ENCODE data around the gene ETFA. TPM values are rescaled to one million over a fixed set of nuclear protein-coding genes. Genes with fewer than 3 reads are reported as not detected.

ETFA gene
- total RNA-seq, 1 experiment from 2014 or later: 84.4 TPM

DNA sequence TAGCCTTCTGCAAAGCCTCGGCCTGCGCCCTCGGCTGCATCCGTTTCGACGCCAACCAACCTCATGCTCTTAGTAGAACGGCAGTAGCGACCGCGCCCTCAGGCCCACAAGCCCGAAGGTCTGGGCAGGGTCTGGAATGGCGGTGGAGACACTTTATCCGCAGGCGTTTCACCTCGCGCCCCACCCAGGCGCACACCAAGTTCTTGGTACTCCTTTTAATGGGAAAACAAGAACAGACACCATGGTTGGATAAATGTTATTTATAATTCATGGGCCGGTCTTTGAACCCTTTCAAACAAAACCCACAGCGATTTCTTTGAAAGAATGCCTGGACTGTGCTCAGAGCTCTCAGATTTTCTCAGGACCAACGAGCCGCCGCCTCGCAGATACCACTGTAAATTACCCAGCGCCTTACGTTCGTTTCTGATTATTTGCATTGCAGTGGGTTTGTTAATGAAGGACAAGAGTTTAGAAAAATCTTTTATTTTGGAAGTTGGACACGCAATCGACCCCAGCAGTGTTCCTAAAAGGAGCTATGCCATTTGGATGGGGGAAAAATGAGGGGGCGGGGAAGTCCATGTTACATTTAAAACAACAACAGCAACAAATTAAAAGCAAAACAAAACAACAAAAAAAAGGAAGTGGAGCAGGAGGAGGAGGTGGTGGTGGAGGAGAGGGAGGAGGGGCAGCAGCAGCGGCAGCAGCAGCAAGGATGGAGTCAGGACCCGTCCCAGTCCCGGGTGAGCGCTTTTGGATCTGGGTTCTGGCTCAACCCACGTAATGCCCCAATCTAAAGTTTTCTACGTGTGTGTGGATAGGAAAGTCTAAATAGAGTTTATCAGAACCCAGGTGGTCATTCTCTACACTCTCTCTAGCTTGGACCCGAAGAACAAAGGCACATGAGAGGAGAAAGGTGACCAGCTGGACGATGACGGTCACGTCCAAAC is 24.3 kb upstream of the ETFA start (continued):
- TF ChIP-seq ZNF532 (CRISPR knock-in tag; IDR thresholded peaks at IDR 0.05; ENCODE audit: borderline replicate concordance) (no peak), ZNF263 (CRISPR knock-in tag; IDR thresholded peaks at IDR 0.05; ENCODE audit: low read depth) (0 out of 2 replicates have a peak, but pooled peaks have one; percentile 11), ATF3 (CRISPR knock-in tag; conservative IDR thresholded peaks at IDR 0.05) (no peak), TP53 (CRISPR knock-in tag; IDR thresholded peaks at IDR 0.05) (peak; percentile 89), ZNF281 (CRISPR knock-in tag; IDR thresholded peaks at IDR 0.05) (peak; percentile 82; the same call in 1 of the 2 replicates), ZNF138 (CRISPR knock-in tag; conservative IDR thresholded peaks at IDR 0.05) (no peak), ZNF416 (CRISPR knock-in tag; IDR thresholded peaks at IDR 0.05) (0 out of 2 replicates have a peak, but pooled peaks have one; percentile 40), ELF4 (CRISPR knock-in tag; IDR thresholded peaks at IDR 0.05; ENCODE audit: low read depth) (no peak), PRRX2 (CRISPR knock-in tag; IDR thresholded peaks at IDR 0.05) (no peak), RELA (CRISPR knock-in tag; IDR thresholded peaks at IDR 0.05; ENCODE audit: borderline replicate concordance) (no peak), SMAD3 (CRISPR knock-in tag; IDR thresholded peaks at IDR 0.05; ENCODE audit: borderline replicate concordance) (peak; percentile 73; the same call in 1 of the 2 replicates), TCF7 (CRISPR knock-in tag; IDR thresholded peaks at IDR 0.05; ENCODE audit: low read depth) (0 out of 2 replicates have a peak, but pooled peaks have one; percentile 55), CBFB (CRISPR knock-in tag; IDR thresholded peaks at IDR 0.05; ENCODE audit: low read depth) (peak; percentile 48; the same call in 1 of the 2 replicates), IRF2 (CRISPR knock-in tag; IDR thresholded peaks at IDR 0.05; ENCODE audit: borderline replicate concordance, low read depth) (no peak), KAT7 (CRISPR knock-in tag; IDR thresholded peaks at IDR 0.05; ENCODE audit: borderline replicate concordance) (no peak), STAT6 (CRISPR knock-in tag; conservative IDR thresholded peaks at IDR 0.05; ENCODE audit: low read depth) (no peak), ZNF396 (CRISPR knock-in tag; IDR thresholded peaks at IDR 0.05; ENCODE audit: borderline replicate concordance) (no peak), ZMAT4 (CRISPR knock-in tag; IDR thresholded peaks at IDR 0.05) (no peak), ZNF121 (CRISPR knock-in tag; IDR thresholded peaks at IDR 0.05) (no peak), CTCF (IDR thresholded peaks at IDR 0.05) (no peak), ESRRA (CRISPR knock-in tag; IDR thresholded peaks at IDR 0.05; ENCODE audit: borderline replicate concordance) (no peak)
- TF ChIP-seq, protein P1, sequence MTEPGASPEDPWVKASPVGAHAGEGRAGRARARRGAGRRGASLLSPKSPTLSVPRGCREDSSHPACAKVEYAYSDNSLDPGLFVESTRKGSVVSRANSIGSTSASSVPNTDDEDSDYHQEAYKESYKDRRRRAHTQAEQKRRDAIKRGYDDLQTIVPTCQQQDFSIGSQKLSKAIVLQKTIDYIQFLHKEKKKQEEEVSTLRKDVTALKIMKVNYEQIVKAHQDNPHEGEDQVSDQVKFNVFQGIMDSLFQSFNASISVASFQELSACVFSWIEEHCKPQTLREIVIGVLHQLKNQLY (CRISPR knock-in tag; IDR thresholded peaks at IDR 0.05): no peak
- TF ChIP-seq, protein P2, sequence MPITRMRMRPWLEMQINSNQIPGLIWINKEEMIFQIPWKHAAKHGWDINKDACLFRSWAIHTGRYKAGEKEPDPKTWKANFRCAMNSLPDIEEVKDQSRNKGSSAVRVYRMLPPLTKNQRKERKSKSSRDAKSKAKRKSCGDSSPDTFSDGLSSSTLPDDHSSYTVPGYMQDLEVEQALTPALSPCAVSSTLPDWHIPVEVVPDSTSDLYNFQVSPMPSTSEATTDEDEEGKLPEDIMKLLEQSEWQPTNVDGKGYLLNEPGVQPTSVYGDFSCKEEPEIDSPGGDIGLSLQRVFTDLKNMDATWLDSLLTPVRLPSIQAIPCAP (CRISPR knock-in tag; IDR thresholded peaks at IDR 0.05): peak; percentile 79; the same call in 1 of the 2 replicates
